Activated T-helper 17 cell treated with anti-CD3 and anti-CD28 coated beads, Interleukin-2, amount 50 U/mL, for 72 hours (primary cell): ENCODE measurements around the gene BBS5. TPM values are rescaled to one million over a fixed set of nuclear protein-coding genes. Genes with fewer than 3 reads are reported as not detected.
A peak's percentile ranks its signal among the peaks of the same experiment; 100 is the strongest.

Source experiments
- ATAC-seq: fragments of 150-1000 bp; cut with Tn5 transposase; replicated peaks from 2 replicates; pipeline ENCODE4 v1.10.0; 2021; ENCODE audit warnings: mild to moderate bottlenecking, moderate library complexity
- H3K27ac Mint-ChIP-seq: one replicate; pipeline ENCODE4 v1.8.0; 2022; ENCODE audit warnings: mixed read lengths
- H3K27me3 Mint-ChIP-seq: one replicate; pipeline ENCODE4 v1.8.0; 2022; ENCODE audit warnings: mixed read lengths
- H3K36me3 Mint-ChIP-seq: one replicate; pipeline ENCODE4 v1.8.0; 2022; ENCODE audit warnings: low read depth, mild to moderate bottlenecking, mixed read lengths
- H3K4me1 Mint-ChIP-seq: one replicate; pipeline ENCODE4 v1.8.0; 2022; ENCODE audit warnings: mixed read lengths
- H3K4me3 Mint-ChIP-seq: one replicate; pipeline ENCODE4 v1.8.0; 2022; ENCODE audit warnings: mild to moderate bottlenecking, mixed read lengths
- H3K9me3 Mint-ChIP-seq: one replicate; pipeline ENCODE4 v1.8.0; 2022; ENCODE audit warnings: mixed read lengths
- total RNA-seq, 2 donors: library from RNA; stranded (reverse); gene quantifications; one replicate each; pipeline ENCODE4 v1.2.3, GENCODE V29; 2022

The BBS5 gene
- total RNA-seq, 2 donors from 2014 or later = 1.8 to 4.0 TPM

- Mint-ChIP-seq H3K27me3 (no peaks in the 10 kb centered on the region), H3K9me3 (no peaks in the 10 kb centered on the region), H3K4me1 (peaks cover 11% of the 10 kb centered on the region), H3K36me3 (peaks cover 84% of the 10 kb centered on the region), H3K27ac (no peak overlapping the region), H3K4me3 (no peak overlapping the region)
- ATAC-seq = no peak
Measured at GRCh38 chr2:169542433-169542832, 63.1 kb downstream of the BBS5 start.

GRCh38 chr2:169546756-169547155 is 67.5 kb downstream of the BBS5 start:
- Mint-ChIP-seq H3K27ac (peak overlapping the region; percentile 53), H3K36me3 (peaks cover 72% of the 10 kb centered on the region), H3K27me3 (no peaks in the 10 kb centered on the region), H3K4me3 (peak overlapping the region; percentile 29), H3K9me3 (no peaks in the 10 kb centered on the region), H3K4me1 (peaks cover 11% of the 10 kb centered on the region)
- peak; percentile 89 for ATAC-seq

Other genes with a start within 250 kb of the BBS5 start
- gene LRP2, start 117.0 kb upstream of the BBS5 start, total RNA-seq = 1 to 10 TPM in 1 of 2 donors, under 1 TPM in 1; 0.22 to 4.4 TPM
- gene KLHL41, start 30.2 kb downstream of the BBS5 start, total RNA-seq = not detected
- gene FASTKD1, start 94.4 kb downstream of the BBS5 start, total RNA-seq = 10 to 100 TPM; 59.6 to 60.2 TPM
- gene PPIG, start 104.9 kb downstream of the BBS5 start, total RNA-seq = 10 to 100 TPM; 53.0 to 60.3 TPM
- not detected for gene CFAP210, start 214.9 kb downstream of the BBS5 start, total RNA-seq
- gene PHOSPHO2, start 215.0 kb downstream of the BBS5 start, total RNA-seq = 1 to 10 TPM; 2.9 to 4.3 TPM